GM12878 (cell line): ENCODE data around the gene TRIM3. TPM values are rescaled to one million over a fixed set of nuclear protein-coding genes. Genes with fewer than 3 reads are reported as not detected.

Experiments used
- ATAC-seq: fragments of 200-7000 bp; cut with Tn5 transposase; 3 replicates; pipeline ENCODE4 v1.9.1; 2020; ENCODE audit warnings: mild to moderate bottlenecking, moderate library complexity
- BruUV-seq: library from RNA; stranded (reverse); fragments of 400-500 nt; replicated peaks from 2 replicates; lab custom pipeline; 2021; lab: Mats Ljungman, UMichigan
- CTCF ChIA-PET: fragments of 300-600 bp; sonication (Branson Sonifier 250); formaldehyde crosslinking; extraction: SDS; loops from one replicate; lab custom pipeline; 2021; ENCODE audit warnings: inconsistent platforms; lab: Yijun Ruan, JAX
- POLR2A ChIA-PET: fragments of 350-600 bp; formaldehyde crosslinking; extraction: SDS; loops from one replicate; lab custom pipeline; 2021; ENCODE audit warnings: inconsistent platforms; lab: Charles Lee
- RAD21 ChIA-PET: fragments of 300-600 bp; sonication (Branson Sonifier 250); formaldehyde crosslinking; loops from one replicate; lab custom pipeline; 2023; ENCODE audit warnings: antibody characterized with exemption; ENCODE audit not compliant: unreplicated experiment; lab: Charles Lee
- SMC1A ChIA-PET: fragments of 300-600 bp; sonication (Branson Sonifier 250); formaldehyde crosslinking; loops from one replicate; lab custom pipeline; 2023; ENCODE audit not compliant: unreplicated experiment, uncharacterized antibody; lab: Charles Lee
- DNase-seq: peaks from one replicate; pipeline ENCODE4 v3.0.0-alpha.2; 2011; ENCODE audit warnings: low read depth, low spot score
- FAIRE-seq: peaks from 3 replicates; lab custom pipeline; 2011; peaks lifted over from hg19 to GRCh38; lab: Jason Lieb, UNC
- H2AFZ ChIP-seq: 2 replicates; pipeline ENCODE4 v1.6.0; 2011; ENCODE audit warnings: low read depth, low read length, control low read depth; ENCODE audit not compliant: control insufficient read depth
- H3K27ac ChIP-seq: 2 replicates; pipeline ENCODE4 v1.5.1; 2011; ENCODE audit warnings: control low read depth; ENCODE audit not compliant: control insufficient read depth, insufficient read depth
- H3K27me3 ChIP-seq, 2 experiments: replicated peaks in 1 of 2; 2 replicates each; pipeline versions ENCODE4 v1.6.0 to v1.6.1; 2011; ENCODE audit warnings: low read length in 1 of 2; ENCODE audit not compliant: control insufficient read depth in 2 of 2, insufficient read depth in 2 of 2
- H3K36me3 ChIP-seq, 2 experiments: 2 replicates each; pipeline ENCODE4 v1.5.1; 2011; ENCODE audit warnings: low read length in 1 of 2; ENCODE audit not compliant: control insufficient read depth in 2 of 2, insufficient read depth in 2 of 2
- H3K4me1 ChIP-seq: 2 replicates; pipeline ENCODE4 v1.6.1; 2011; ENCODE audit warnings: mild to moderate bottlenecking, low read length, moderate library complexity, mixed read lengths; ENCODE audit not compliant: control insufficient read depth, insufficient read depth
- H3K4me2 ChIP-seq: 2 replicates; pipeline ENCODE4 v1.6.0; 2011; ENCODE audit warnings: control low read depth; ENCODE audit not compliant: control insufficient read depth, insufficient read depth
- H3K4me3 ChIP-seq: fragments of 200-600 bp; sonication (generic); 2 replicates; pipeline ENCODE4 v1.5.1; 2016
- H3K79me2 ChIP-seq: 2 replicates; pipeline ENCODE4 v1.6.0; 2011; ENCODE audit warnings: low read length; ENCODE audit not compliant: control insufficient read depth, insufficient read depth
- H3K9ac ChIP-seq: 2 replicates; pipeline ENCODE4 v1.8.0; 2011; ENCODE audit warnings: low read length, control low read depth, mixed read lengths; ENCODE audit not compliant: control insufficient read depth, insufficient read depth
- H3K9me3 ChIP-seq: replicated peaks from 3 replicates; pipeline ENCODE4 v1.5.1; 2011; ENCODE audit warnings: mild to moderate bottlenecking, low read length; ENCODE audit not compliant: control insufficient read depth, insufficient read depth
- H4K20me1 ChIP-seq: 2 replicates; pipeline ENCODE4 v1.6.0; 2011; ENCODE audit not compliant: control insufficient read depth, insufficient read depth
- ATF2 ChIP-seq: IDR thresholded peaks from 2 replicates; pipeline ENCODE4 v1.6.1; 2012; ENCODE audit warnings: low read length, inconsistent platforms
- BMI1 ChIP-seq: fragments of 450-650 bp; IDR thresholded peaks from 2 replicates; pipeline ENCODE4 v1.6.1; 2016; ENCODE audit warnings: mild to moderate bottlenecking, moderate library complexity, borderline replicate concordance
- IKZF2 ChIP-seq, 2 experiments: fragments of 450-650 bp; IDR thresholded peaks; 2 replicates each; pipeline ENCODE4 v1.6.1; 2017; ENCODE audit warnings: mild to moderate bottlenecking in 2 of 2, moderate library complexity in 2 of 2
- LARP7 ChIP-seq: fragments of 450-650 bp; IDR thresholded peaks from 2 replicates; pipeline ENCODE4 v1.6.1; 2017; ENCODE audit warnings: mild to moderate bottlenecking
- POLR2AphosphoS5 ChIP-seq: IDR thresholded peaks from 2 replicates; pipeline ENCODE4 v1.6.1; 2011; ENCODE audit warnings: mild to moderate bottlenecking, low read length, inconsistent platforms
- RAD51 ChIP-seq: fragments of 450-650 bp; IDR thresholded peaks from 2 replicates; pipeline ENCODE4 v1.6.1; 2016; ENCODE audit warnings: moderate library complexity, mild to moderate bottlenecking, inconsistent platforms
- SRF ChIP-seq, 2 experiments: IDR thresholded peaks; 2 replicates each; pipeline ENCODE4 v1.6.1; 2011; ENCODE audit warnings: low read depth in 2 of 2, low read length in 2 of 2, mild to moderate bottlenecking in 1 of 2, moderate library complexity in 1 of 2
- ZBTB40 ChIP-seq: fragments of 450-650 bp; IDR thresholded peaks from 2 replicates; pipeline ENCODE4 v1.6.1; 2016; ENCODE audit warnings: mild to moderate bottlenecking, moderate library complexity, borderline replicate concordance
- WGBS: methylation state at CpG from one replicate; pipeline ENCODE4 v1.1.6; 2016; ENCODE audit warnings: low lambda C conversion rate; ENCODE audit not compliant: insufficient replicate concordance, insufficient coverage; ENCODE audit errors: missing lambda C conversion rate; 5-methylcytosine and 5-hydroxymethylcytosine counted together
- in situ Hi-C: fragments of 300-500 bp; cut with MboI; formaldehyde crosslinking; loops from 9 replicates; pipeline ENCODE4 v1.14.3; 2018; ENCODE audit warnings: mixed read lengths
- intact Hi-C: fragments of 100-400 bp; cut with micrococcal nuclease; formaldehyde crosslinking; loops from one replicate; pipeline ENCODE4 v1.14.2; 2022; ENCODE audit not compliant: unreplicated experiment
- polyA plus RNA-seq, 11 experiments: library from polyadenylated mRNA; depleted of rRNA in 4 of 11; unstranded in 6 of 11; stranded (reverse) in 5 of 11; fragments of >200 nt; fragmentation: Nextera tagmentation in 4 of 11; fragmentation: Illumina TruSeq in 1 of 11; extraction: Ambion mirVana in 4 of 11; extraction: Trizol in 1 of 11; gene quantifications; 1 replicate in 1 of 11; 2 replicates in 10 of 11; pipeline versions ENCODE4 v1.2.1 to v1.2.3, GENCODE V29; 2011 to 2016; ENCODE audit warnings: inconsistent platforms in 2 of 11, missing spikeins in 2 of 11, low read depth in 1 of 11
- total RNA-seq, 4 experiments: library from RNA; depleted of rRNA in 3 of 4; stranded (reverse); fragments of >200 nt in 3 of 4; fragmentation: Illumina TruSeq in 1 of 4; extraction: Trizol in 1 of 4; gene quantifications; 2 replicates each; pipeline versions ENCODE4 v1.2.1 to v1.2.3, GENCODE V29; 2013 to 2021
- TF ChIP-seq, protein P1 (sequence below): fragments of 450-650 bp; IDR thresholded peaks from 2 replicates; pipeline ENCODE4 v1.6.1; 2018; ENCODE audit warnings: mild to moderate bottlenecking, low read depth, moderate library complexity; ENCODE audit not compliant: partially characterized antibody
- TF ChIP-seq, protein P2 (sequence below): IDR thresholded peaks from 2 replicates; pipeline ENCODE4 v1.6.1; 2011; ENCODE audit warnings: mild to moderate bottlenecking, low read depth, low read length, moderate library complexity; ENCODE audit not compliant: insufficient replicate concordance

Gene TRIM3
- total and polyA plus RNA-seq, 10 of the 15 experiments (the other 5 are each of a cell fraction or from before 2014, with no cell fraction given): 0.34 to 11.8 (median 4.8) TPM

GRCh38 chr11:6481012-6481923, 7.5 kb upstream of the TRIM3 start, which contains the start of the genes ARFIP2 and TIMM10B:
Gene ARFIP2, minus strand, starts transcription at chr11:6481331. Its CDS starts 910 bp downstream, at chr11:6480421.
Gene TIMM10B, plus strand, starts transcription at chr11:6481501. Its CDS starts 16 bp downstream, at chr11:6481517.
- peaks cover 40% of the 10 kb centered on the region for H3K79me2 ChIP-seq
- no TSS peak for BruUV-seq
- ChIA-PET POLR2A (interaction anchor here (0.6 to 2.0 kb wide), 16 partner anchors 11 to 268 kb away, joined by 3 to 26 read pairs (median 4); partner anchors contain the start of genes FHIP1B, ILK, MRPL17 and SMPD1), SMC1A (interaction anchor here (0.8 to 2.9 kb wide), 8 partner anchors 12 to 201 kb away, joined by 3 to 14 read pairs (median 4); partner anchors contain the start of gene MRPL17), RAD21 (interaction anchor here (0.9 to 1.7 kb wide), 16 partner anchors 9 to 202 kb away, joined by 3 to 13 read pairs (median 4); partner anchors contain the start of genes MRPL17, SMPD1, TAF10 and TPP1), CTCF (interaction anchor here (0.6 to 10.7 kb wide), 13 partner anchors 9 to 202 kb away, joined by 3 to 119 read pairs (median 4); partner anchors contain the start of gene MRPL17)
- H3K4me1 ChIP-seq: peaks cover 19% of the 10 kb centered on the region
- peak; percentile 91 for DNase-seq
- no peaks in the 10 kb centered on the region for H4K20me1 ChIP-seq
- peak within 1 kb of the TSS; percentile 80 for H3K27ac ChIP-seq
- H3K9me3 ChIP-seq: no peaks in the 10 kb centered on the region
- peak; percentile 98 for ATAC-seq
- H3K27me3 ChIP-seq: no peaks in the 10 kb centered on the region
- H3K4me2 ChIP-seq: peak within 1 kb of the TSS; percentile 98
- peak within 1 kb of the TSS; percentile 83 for H2AFZ ChIP-seq
- in situ Hi-C loops (loop anchor here (5.0 kb wide), 1 partner anchor 126 kb away; no protein-coding TSS in a partner anchor), intact Hi-C loops (loop anchor here (2.0 to 10.0 kb wide), 3 partner anchors 126 to 1044 kb away; partner anchors contain the start of genes CNGA4 and FHIP1B)
- peak; percentile 95 for FAIRE-seq
- peak within 1 kb of the TSS; percentile 89 for H3K9ac ChIP-seq
- peaks cover 1 to 18% of the 10 kb centered on the region in 2 experiments; a peak in 3 of 4 replicates for H3K36me3 ChIP-seq
- WGBS: 1% methylated on average over 62 of the region's 66 CpGs
- H3K4me3 ChIP-seq: peak within 1 kb of the TSS; percentile 98
- peak; percentile 19; the same call in 1 of the 2 replicates for TF ChIP-seq ATF2
- no peak for TF ChIP-seq IKZF2 (IDR thresholded peaks at IDR 0.05)
- TF ChIP-seq, protein P1, sequence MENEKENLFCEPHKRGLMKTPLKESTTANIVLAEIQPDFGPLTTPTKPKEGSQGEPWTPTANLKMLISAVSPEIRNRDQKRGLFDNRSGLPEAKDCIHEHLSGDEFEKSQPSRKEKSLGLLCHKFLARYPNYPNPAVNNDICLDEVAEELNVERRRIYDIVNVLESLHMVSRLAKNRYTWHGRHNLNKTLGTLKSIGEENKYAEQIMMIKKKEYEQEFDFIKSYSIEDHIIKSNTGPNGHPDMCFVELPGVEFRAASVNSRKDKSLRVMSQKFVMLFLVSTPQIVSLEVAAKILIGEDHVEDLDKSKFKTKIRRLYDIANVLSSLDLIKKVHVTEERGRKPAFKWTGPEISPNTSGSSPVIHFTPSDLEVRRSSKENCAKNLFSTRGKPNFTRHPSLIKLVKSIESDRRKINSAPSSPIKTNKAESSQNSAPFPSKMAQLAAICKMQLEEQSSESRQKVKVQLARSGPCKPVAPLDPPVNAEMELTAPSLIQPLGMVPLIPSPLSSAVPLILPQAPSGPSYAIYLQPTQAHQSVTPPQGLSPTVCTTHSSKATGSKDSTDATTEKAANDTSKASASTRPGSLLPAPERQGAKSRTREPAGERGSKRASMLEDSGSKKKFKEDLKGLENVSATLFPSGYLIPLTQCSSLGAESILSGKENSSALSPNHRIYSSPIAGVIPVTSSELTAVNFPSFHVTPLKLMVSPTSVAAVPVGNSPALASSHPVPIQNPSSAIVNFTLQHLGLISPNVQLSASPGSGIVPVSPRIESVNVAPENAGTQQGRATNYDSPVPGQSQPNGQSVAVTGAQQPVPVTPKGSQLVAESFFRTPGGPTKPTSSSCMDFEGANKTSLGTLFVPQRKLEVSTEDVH: peak; percentile 44
- TF ChIP-seq RAD51: no peak
- peak; percentile 95 for TF ChIP-seq ZBTB40
- peak; percentile 96 for TF ChIP-seq POLR2AphosphoS5
- no peak for TF ChIP-seq BMI1
- TF ChIP-seq, protein P2, sequence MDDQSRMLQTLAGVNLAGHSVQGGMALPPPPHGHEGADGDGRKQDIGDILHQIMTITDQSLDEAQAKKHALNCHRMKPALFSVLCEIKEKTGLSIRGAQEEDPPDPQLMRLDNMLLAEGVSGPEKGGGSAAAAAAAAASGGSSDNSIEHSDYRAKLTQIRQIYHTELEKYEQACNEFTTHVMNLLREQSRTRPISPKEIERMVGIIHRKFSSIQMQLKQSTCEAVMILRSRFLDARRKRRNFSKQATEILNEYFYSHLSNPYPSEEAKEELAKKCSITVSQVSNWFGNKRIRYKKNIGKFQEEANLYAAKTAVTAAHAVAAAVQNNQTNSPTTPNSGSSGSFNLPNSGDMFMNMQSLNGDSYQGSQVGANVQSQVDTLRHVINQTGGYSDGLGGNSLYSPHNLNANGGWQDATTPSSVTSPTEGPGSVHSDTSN: no peak
- TF ChIP-seq LARP7: peak; percentile 43
- peak in 1 of 2 experiments; percentile 58; a peak in 1 of 4 replicates for TF ChIP-seq SRF (IDR thresholded peaks at IDR 0.05; ENCODE audit: low read depth in 2 of 2, low read length in 2 of 2)
